ENCODE results near the gene ERFE. TPM values are rescaled to one million over a fixed set of nuclear protein-coding genes. Genes with fewer than 3 reads are reported as not detected.

Gene ERFE
- total RNA-seq, 1 experiment from 2014 or later, result 10.3 TPM

GRCh38 chr2:238183821-238184220 lies 25.1 kb downstream of the ERFE start:
- ATAC-seq, result no peak
- TF ChIP-seq CTCF (IDR thresholded peaks at IDR 0.05) (no peak), REST (IDR thresholded peaks at IDR 0.05; ENCODE audit: insufficient read depth in 1 of 2, low read depth in 2 of 2, low read length in 1 of 2) (no peak), TCF7L2 (IDR thresholded peaks at IDR 0.05; ENCODE audit: low read depth, low read length) (no peak), SIN3A (IDR thresholded peaks at IDR 0.05; ENCODE audit: borderline replicate concordance, insufficient read depth, low read depth, low read length) (no peak), POLR2AphosphoS5 (IDR thresholded peaks at IDR 0.05; ENCODE audit: low read depth, low read length) (no peak)
- no peak for DNase-seq (ENCODE audit: low read depth, low spot score)
- BruUV-seq (replicated peaks), result no TSS peak
- Histone ChIP-seq H3K4me3 (ENCODE audit: low read depth in 2 of 2, low read length in 2 of 2) (no peak overlapping the region), H3K27ac (ENCODE audit: low read length) (no peak overlapping the region), H3K9me3 (ENCODE audit: control insufficient read depth, insufficient read depth, low read depth, low read length) (no peaks in the 10 kb centered on the region), H3K27me3 (ENCODE audit: control insufficient read depth, insufficient read depth, low read length) (no peaks in the 10 kb centered on the region), H3K36me3 (ENCODE audit: control insufficient read depth, insufficient read depth, low read length) (peaks cover 44% of the 10 kb centered on the region), H3K4me1 (ENCODE audit: control insufficient read depth, insufficient read depth, low read length) (no peaks in the 10 kb centered on the region)
- in situ Hi-C loops (cut with HindIII; ENCODE audit: low pct_unique_long_range_greater_than_20kb, low sequenced_read_pairs) (no loop called here), intact Hi-C loops (cut with micrococcal nuclease; ENCODE audit: unreplicated experiment) (no loop called here)
- ChIA-PET POLR2A (no interaction called here), CTCF (no interaction called here)

GRCh38 chr2:238187618-238188548 lies 29.1 kb downstream of the ERFE start:
- ChIA-PET CTCF (no interaction called here), POLR2A (no interaction called here)
- H3K36me3 ChIP-seq (ENCODE audit: control insufficient read depth, insufficient read depth, low read length), result peaks cover 40% of the 10 kb centered on the region
- H3K9me3 ChIP-seq (ENCODE audit: control insufficient read depth, insufficient read depth, low read depth, low read length), result no peaks in the 10 kb centered on the region
- ATAC-seq, result no peak
- DNase-seq (ENCODE audit: low read depth, low spot score), result no peak
- intact Hi-C loops (cut with micrococcal nuclease; ENCODE audit: unreplicated experiment), result no loop called here
- H3K4me1 ChIP-seq (ENCODE audit: control insufficient read depth, insufficient read depth, low read length), result no peaks in the 10 kb centered on the region
- no peaks in the 10 kb centered on the region for H3K27me3 ChIP-seq (ENCODE audit: control insufficient read depth, insufficient read depth, low read length)
- TF ChIP-seq TCF7L2 (IDR thresholded peaks at IDR 0.05; ENCODE audit: low read depth, low read length) (no peak), CTCF (IDR thresholded peaks at IDR 0.05) (no peak), POLR2AphosphoS5 (IDR thresholded peaks at IDR 0.05; ENCODE audit: low read depth, low read length) (no peak)
- in situ Hi-C loops (cut with HindIII; ENCODE audit: low pct_unique_long_range_greater_than_20kb, low sequenced_read_pairs), result no loop called here
- no peak overlapping the region for H3K27ac ChIP-seq (ENCODE audit: low read length)
- H3K4me3 ChIP-seq (ENCODE audit: low read depth in 2 of 2, low read length in 2 of 2), result no peak overlapping the region
- BruUV-seq (replicated peaks), result no TSS peak
